SK-N-SH treated with all-trans-retinoic acid at 6 μM for 48 hours (cell line): ENCODE data around the gene TRMT10A.

Experiments
- ATAC-seq: fragments of 200-7000 bp; cut with Tn5 transposase; 3 replicates; pipeline ENCODE4 v1.9.1; 2020; ENCODE audit warnings: mild to moderate bottlenecking, moderate library complexity
- ARNTL ChIP-seq: fragments of 450-650 bp; formaldehyde crosslinking; IDR thresholded peaks from 2 replicates; pipeline ENCODE4 v1.5.0; 2020; ENCODE audit warnings: low read depth, mild to moderate bottlenecking, moderate library complexity, borderline replicate concordance
- BACH2 ChIP-seq: fragments of 250-450 bp; sonication (Bioruptor Pico); IDR thresholded peaks from 2 replicates; pipeline ENCODE4 v1.9.0; 2021; ENCODE audit warnings: mild to moderate bottlenecking, borderline replicate concordance
- CSDC2 ChIP-seq: fragments of 250-450 bp; sonication (Bioruptor Pico); IDR thresholded peaks from 2 replicates; pipeline ENCODE4 v1.5.0; 2020; ENCODE audit warnings: mild to moderate bottlenecking, moderate library complexity
- ESRRG ChIP-seq: fragments of 250-450 bp; sonication (Bioruptor Pico); IDR thresholded peaks from 2 replicates; pipeline ENCODE4 v1.6.1; 2021; ENCODE audit warnings: mild to moderate bottlenecking
- GLIS3 ChIP-seq: fragments of 250-450 bp; sonication (Bioruptor Pico); IDR thresholded peaks from 2 replicates; pipeline ENCODE4 v1.5.0; 2020; ENCODE audit warnings: mild to moderate bottlenecking, moderate library complexity
- ISL1 ChIP-seq: fragments of 250-450 bp; sonication (Bioruptor Pico); IDR thresholded peaks from 2 replicates; pipeline ENCODE4 v2.1.2; 2022; ENCODE audit warnings: mild to moderate bottlenecking, moderate library complexity
- OSR1 ChIP-seq: fragments of 250-450 bp; sonication (Bioruptor Pico); IDR thresholded peaks from 2 replicates; pipeline ENCODE4 v1.8.0; 2022; ENCODE audit warnings: moderate library complexity, mild to moderate bottlenecking, inconsistent platforms
- PPARA ChIP-seq: fragments of 250-450 bp; sonication (Bioruptor Pico); IDR thresholded peaks from 2 replicates; pipeline ENCODE4 v1.5.0; 2020; ENCODE audit warnings: mild to moderate bottlenecking, borderline replicate concordance
- RARB ChIP-seq: fragments of 250-450 bp; sonication (Bioruptor Pico); IDR thresholded peaks from 2 replicates; pipeline ENCODE4 v1.8.0; 2021; ENCODE audit warnings: mild to moderate bottlenecking, moderate library complexity
- SNAI2 ChIP-seq: fragments of 250-450 bp; sonication (Bioruptor Pico); IDR thresholded peaks from 2 replicates; pipeline ENCODE4 v1.5.0; 2020; ENCODE audit warnings: mild to moderate bottlenecking, moderate library complexity
- TCF4 ChIP-seq: fragments of 250-450 bp; sonication (Bioruptor Pico); IDR thresholded peaks from 2 replicates; pipeline ENCODE4 v1.8.0; 2021; ENCODE audit warnings: mild to moderate bottlenecking, moderate library complexity, borderline replicate concordance
- TOX ChIP-seq: fragments of 250-450 bp; sonication (Bioruptor Pico); IDR thresholded peaks from 2 replicates; pipeline ENCODE4 v1.8.0; 2021; ENCODE audit warnings: mild to moderate bottlenecking, moderate library complexity, borderline replicate concordance
- ZC3H10 ChIP-seq: fragments of 250-450 bp; sonication (Bioruptor Pico); IDR thresholded peaks from 2 replicates; pipeline ENCODE4 v1.5.1; 2021; ENCODE audit warnings: mild to moderate bottlenecking, moderate library complexity
- ZFP3 ChIP-seq: fragments of 250-450 bp; sonication (Bioruptor Pico); IDR thresholded peaks from 2 replicates; pipeline ENCODE4 v1.5.0; 2020; ENCODE audit warnings: mild to moderate bottlenecking, moderate library complexity
- ZFP30 ChIP-seq: fragments of 450-650 bp; formaldehyde crosslinking; IDR thresholded peaks from 2 replicates; pipeline ENCODE4 v1.5.0; 2022; ENCODE audit warnings: mild to moderate bottlenecking, moderate library complexity
- ZNF565 ChIP-seq: fragments of 450-650 bp; formaldehyde crosslinking; conservative IDR thresholded peaks from 2 replicates; pipeline ENCODE4 v1.5.0; 2020; ENCODE audit warnings: low read depth, mild to moderate bottlenecking, moderate library complexity
- ZNF70 ChIP-seq: fragments of 450-650 bp; formaldehyde crosslinking; IDR thresholded peaks from 2 replicates; pipeline ENCODE4 v1.5.0; 2020; ENCODE audit warnings: mild to moderate bottlenecking, moderate library complexity
- ZNF8 ChIP-seq: fragments of 450-650 bp; formaldehyde crosslinking; IDR thresholded peaks from 2 replicates; pipeline ENCODE4 v1.5.0; 2020; ENCODE audit warnings: mild to moderate bottlenecking, moderate library complexity
- TF ChIP-seq, protein P1 (sequence below): fragments of 250-450 bp; sonication (Bioruptor Pico); IDR thresholded peaks from 2 replicates; pipeline ENCODE4 v1.8.0; 2020; ENCODE audit warnings: mild to moderate bottlenecking, moderate library complexity, borderline replicate concordance
- TF ChIP-seq, protein P2 (sequence below): fragments of 250-450 bp; sonication (Bioruptor Pico); IDR thresholded peaks from 2 replicates; pipeline ENCODE4 v1.8.0; 2021; ENCODE audit warnings: low read depth, mild to moderate bottlenecking, moderate library complexity, borderline replicate concordance
- TF ChIP-seq, protein P3 (sequence below): fragments of 250-450 bp; sonication (Bioruptor Pico); IDR thresholded peaks from 2 replicates; pipeline ENCODE4 v1.5.1; 2020; ENCODE audit warnings: low read depth, mild to moderate bottlenecking, moderate library complexity
- TF ChIP-seq, protein P4 (sequence below): fragments of 250-450 bp; sonication (Bioruptor Pico); IDR thresholded peaks from 2 replicates; pipeline ENCODE4 v1.5.1; 2021; ENCODE audit warnings: mild to moderate bottlenecking, moderate library complexity
- TF ChIP-seq, protein P5 (sequence below): fragments of 250-450 bp; sonication (Bioruptor Pico); IDR thresholded peaks from 2 replicates; pipeline ENCODE4 v1.5.0; 2020; ENCODE audit warnings: mild to moderate bottlenecking, moderate library complexity

The TRMT10A gene

DNA sequence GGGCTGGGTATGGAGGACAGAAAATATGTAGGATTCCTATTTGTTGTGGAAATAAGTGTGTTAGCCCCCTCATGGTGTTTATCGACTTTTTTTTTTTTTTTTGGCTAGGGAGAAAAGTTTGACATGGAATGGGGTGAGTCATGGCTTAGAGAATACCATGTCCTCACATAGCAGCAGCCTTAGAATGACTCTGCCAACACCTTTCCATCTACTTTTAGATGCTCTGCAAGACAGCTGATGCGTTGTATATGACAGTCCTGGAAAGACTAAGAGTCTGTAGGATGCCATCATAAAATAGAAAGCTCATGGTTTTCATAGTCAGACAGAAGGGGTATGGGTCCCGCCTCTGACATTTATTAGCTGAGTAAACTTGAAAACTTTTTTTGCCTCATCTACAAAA lies 48.4 kb upstream of the TRMT10A start:
- ATAC-seq, result no peak
- TF ChIP-seq, protein P1, sequence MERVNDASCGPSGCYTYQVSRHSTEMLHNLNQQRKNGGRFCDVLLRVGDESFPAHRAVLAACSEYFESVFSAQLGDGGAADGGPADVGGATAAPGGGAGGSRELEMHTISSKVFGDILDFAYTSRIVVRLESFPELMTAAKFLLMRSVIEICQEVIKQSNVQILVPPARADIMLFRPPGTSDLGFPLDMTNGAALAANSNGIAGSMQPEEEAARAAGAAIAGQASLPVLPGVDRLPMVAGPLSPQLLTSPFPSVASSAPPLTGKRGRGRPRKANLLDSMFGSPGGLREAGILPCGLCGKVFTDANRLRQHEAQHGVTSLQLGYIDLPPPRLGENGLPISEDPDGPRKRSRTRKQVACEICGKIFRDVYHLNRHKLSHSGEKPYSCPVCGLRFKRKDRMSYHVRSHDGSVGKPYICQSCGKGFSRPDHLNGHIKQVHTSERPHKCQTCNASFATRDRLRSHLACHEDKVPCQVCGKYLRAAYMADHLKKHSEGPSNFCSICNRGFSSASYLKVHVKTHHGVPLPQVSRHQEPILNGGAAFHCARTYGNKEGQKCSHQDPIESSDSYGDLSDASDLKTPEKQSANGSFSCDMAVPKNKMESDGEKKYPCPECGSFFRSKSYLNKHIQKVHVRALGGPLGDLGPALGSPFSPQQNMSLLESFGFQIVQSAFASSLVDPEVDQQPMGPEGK (CRISPR knock-in tag), result no peak
- no peak for TF ChIP-seq ZNF8 (CRISPR knock-in tag)
- no peak for TF ChIP-seq ZFP3 (CRISPR knock-in tag)
- no peak for TF ChIP-seq ZFP30 (CRISPR knock-in tag)
- no peak for TF ChIP-seq TCF4 (CRISPR knock-in tag)
- no peak for TF ChIP-seq ZC3H10 (CRISPR knock-in tag)
- TF ChIP-seq GLIS3 (CRISPR knock-in tag), result no peak
- TF ChIP-seq ZNF70 (CRISPR knock-in tag), result no peak
- no peak for TF ChIP-seq BACH2 (CRISPR knock-in tag)
- no peak for TF ChIP-seq ISL1 (CRISPR knock-in tag)
- no peak for TF ChIP-seq TOX (CRISPR knock-in tag)
- TF ChIP-seq, protein P2, sequence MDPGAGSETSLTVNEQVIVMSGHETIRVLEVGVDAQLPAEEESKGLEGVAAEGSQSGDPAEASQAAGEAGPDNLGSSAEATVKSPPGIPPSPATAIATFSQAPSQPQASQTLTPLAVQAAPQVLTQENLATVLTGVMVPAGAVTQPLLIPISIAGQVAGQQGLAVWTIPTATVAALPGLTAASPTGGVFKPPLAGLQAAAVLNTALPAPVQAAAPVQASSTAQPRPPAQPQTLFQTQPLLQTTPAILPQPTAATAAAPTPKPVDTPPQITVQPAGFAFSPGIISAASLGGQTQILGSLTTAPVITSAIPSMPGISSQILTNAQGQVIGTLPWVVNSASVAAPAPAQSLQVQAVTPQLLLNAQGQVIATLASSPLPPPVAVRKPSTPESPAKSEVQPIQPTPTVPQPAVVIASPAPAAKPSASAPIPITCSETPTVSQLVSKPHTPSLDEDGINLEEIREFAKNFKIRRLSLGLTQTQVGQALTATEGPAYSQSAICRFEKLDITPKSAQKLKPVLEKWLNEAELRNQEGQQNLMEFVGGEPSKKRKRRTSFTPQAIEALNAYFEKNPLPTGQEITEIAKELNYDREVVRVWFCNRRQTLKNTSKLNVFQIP (CRISPR knock-in tag), result no peak
- no peak for TF ChIP-seq RARB (CRISPR knock-in tag)
- TF ChIP-seq SNAI2, result no peak
- no peak for TF ChIP-seq ESRRG (CRISPR knock-in tag)
- no peak for TF ChIP-seq ZNF565
- no peak for TF ChIP-seq PPARA (CRISPR knock-in tag)
- TF ChIP-seq, protein P3, sequence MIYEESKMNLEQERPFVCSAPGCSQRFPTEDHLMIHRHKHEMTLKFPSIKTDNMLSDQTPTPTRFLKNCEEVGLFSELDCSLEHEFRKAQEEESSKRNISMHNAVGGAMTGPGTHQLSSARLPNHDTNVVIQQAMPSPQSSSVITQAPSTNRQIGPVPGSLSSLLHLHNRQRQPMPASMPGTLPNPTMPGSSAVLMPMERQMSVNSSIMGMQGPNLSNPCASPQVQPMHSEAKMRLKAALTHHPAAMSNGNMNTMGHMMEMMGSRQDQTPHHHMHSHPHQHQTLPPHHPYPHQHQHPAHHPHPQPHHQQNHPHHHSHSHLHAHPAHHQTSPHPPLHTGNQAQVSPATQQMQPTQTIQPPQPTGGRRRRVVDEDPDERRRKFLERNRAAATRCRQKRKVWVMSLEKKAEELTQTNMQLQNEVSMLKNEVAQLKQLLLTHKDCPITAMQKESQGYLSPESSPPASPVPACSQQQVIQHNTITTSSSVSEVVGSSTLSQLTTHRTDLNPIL (CRISPR knock-in tag), result no peak

DNA sequence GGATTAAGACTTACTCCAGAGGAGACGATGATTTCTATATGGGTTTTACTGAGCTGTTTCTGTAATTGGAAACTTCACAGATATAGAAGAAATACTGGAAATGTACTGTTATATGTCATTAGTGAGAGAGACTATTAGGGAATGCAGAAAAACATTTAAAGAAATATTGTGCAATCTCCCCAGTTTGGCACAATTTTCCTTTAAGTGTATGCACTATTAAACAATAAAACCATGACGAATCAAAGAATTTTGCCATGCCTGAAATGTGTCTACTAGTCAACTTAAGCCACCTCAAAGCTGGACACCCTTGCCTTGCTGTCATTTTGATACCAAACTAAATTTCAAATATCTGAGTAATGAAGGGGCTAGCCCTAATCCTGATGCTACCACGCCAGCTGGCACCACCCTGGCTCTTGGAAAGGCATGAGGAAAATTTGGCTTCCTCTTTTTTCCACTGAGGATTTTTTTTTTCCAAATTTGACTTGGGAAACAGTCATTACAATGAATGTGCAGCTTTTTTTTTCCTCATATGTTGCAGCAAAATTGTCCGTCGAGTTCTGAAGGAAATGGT lies 46.9 kb upstream of the TRMT10A start:
- TF ChIP-seq, protein P4, sequence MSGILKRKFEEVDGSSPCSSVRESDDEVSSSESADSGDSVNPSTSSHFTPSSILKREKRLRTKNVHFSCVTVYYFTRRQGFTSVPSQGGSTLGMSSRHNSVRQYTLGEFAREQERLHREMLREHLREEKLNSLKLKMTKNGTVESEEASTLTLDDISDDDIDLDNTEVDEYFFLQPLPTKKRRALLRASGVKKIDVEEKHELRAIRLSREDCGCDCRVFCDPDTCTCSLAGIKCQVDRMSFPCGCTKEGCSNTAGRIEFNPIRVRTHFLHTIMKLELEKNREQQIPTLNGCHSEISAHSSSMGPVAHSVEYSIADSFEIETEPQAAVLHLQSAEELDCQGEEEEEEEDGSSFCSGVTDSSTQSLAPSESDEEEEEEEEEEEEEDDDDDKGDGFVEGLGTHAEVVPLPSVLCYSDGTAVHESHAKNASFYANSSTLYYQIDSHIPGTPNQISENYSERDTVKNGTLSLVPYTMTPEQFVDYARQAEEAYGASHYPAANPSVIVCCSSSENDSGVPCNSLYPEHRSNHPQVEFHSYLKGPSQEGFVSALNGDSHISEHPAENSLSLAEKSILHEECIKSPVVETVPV (CRISPR knock-in tag), result no peak
- TF ChIP-seq, protein P5, sequence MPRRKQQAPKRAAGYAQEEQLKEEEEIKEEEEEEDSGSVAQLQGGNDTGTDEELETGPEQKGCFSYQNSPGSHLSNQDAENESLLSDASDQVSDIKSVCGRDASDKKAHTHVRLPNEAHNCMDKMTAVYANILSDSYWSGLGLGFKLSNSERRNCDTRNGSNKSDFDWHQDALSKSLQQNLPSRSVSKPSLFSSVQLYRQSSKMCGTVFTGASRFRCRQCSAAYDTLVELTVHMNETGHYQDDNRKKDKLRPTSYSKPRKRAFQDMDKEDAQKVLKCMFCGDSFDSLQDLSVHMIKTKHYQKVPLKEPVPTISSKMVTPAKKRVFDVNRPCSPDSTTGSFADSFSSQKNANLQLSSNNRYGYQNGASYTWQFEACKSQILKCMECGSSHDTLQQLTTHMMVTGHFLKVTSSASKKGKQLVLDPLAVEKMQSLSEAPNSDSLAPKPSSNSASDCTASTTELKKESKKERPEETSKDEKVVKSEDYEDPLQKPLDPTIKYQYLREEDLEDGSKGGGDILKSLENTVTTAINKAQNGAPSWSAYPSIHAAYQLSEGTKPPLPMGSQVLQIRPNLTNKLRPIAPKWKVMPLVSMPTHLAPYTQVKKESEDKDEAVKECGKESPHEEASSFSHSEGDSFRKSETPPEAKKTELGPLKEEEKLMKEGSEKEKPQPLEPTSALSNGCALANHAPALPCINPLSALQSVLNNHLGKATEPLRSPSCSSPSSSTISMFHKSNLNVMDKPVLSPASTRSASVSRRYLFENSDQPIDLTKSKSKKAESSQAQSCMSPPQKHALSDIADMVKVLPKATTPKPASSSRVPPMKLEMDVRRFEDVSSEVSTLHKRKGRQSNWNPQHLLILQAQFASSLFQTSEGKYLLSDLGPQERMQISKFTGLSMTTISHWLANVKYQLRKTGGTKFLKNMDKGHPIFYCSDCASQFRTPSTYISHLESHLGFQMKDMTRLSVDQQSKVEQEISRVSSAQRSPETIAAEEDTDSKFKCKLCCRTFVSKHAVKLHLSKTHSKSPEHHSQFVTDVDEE (CRISPR knock-in tag), result no peak
- TF ChIP-seq ZNF70 (CRISPR knock-in tag), result no peak
- TF ChIP-seq SNAI2, result no peak
- TF ChIP-seq ZFP3 (CRISPR knock-in tag), result no peak
- TF ChIP-seq GLIS3 (CRISPR knock-in tag), result no peak
- no peak for TF ChIP-seq OSR1 (CRISPR knock-in tag)
- no peak for TF ChIP-seq PPARA (CRISPR knock-in tag)
- no peak for TF ChIP-seq ZNF565
- TF ChIP-seq ESRRG (CRISPR knock-in tag), result no peak
- no peak for TF ChIP-seq ISL1 (CRISPR knock-in tag)
- no peak for TF ChIP-seq TOX (CRISPR knock-in tag)
- TF ChIP-seq ZFP30 (CRISPR knock-in tag), result no peak
- ATAC-seq, result no peak

DNA sequence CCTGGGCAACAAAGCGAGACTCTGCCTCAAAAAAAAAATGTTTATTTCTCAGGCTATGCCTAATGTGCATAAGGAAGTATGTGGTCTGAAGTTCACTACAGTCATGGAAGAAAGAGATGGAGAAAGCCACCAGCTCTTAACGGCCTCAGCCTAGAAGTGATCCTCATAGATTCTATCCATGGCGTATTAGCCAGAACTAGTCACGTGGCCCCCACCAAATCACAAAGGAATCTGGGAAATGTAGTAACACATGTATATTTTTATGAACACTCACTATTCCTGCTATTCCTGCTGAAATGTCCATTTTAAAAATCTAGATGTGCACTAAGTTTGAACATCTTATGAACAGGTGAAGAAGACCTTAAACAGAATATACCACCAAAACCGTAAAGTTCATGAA lies 44.6 kb upstream of the TRMT10A start:
- no peak for ATAC-seq
- TF ChIP-seq ZNF8 (CRISPR knock-in tag), result no peak
- TF ChIP-seq CSDC2 (CRISPR knock-in tag), result no peak
- TF ChIP-seq, protein P1 (CRISPR knock-in tag), result no peak
- no peak for TF ChIP-seq SNAI2
- TF ChIP-seq, protein P4 (CRISPR knock-in tag), result no peak
- TF ChIP-seq ESRRG (CRISPR knock-in tag), result no peak
- no peak for TF ChIP-seq ZFP3 (CRISPR knock-in tag)
- TF ChIP-seq PPARA (CRISPR knock-in tag), result no peak
- no peak for TF ChIP-seq OSR1 (CRISPR knock-in tag)
- TF ChIP-seq ARNTL, result no peak
- TF ChIP-seq TOX (CRISPR knock-in tag), result no peak
- TF ChIP-seq, protein P3 (CRISPR knock-in tag), result no peak
